Left lung (tissue), 10 donors: ENCODE data around the gene CRYGS. TPM values are rescaled to one million over a fixed set of nuclear protein-coding genes. Genes with fewer than 3 reads are reported as not detected.

Experiments used
- ATAC-seq: fragments of 200-7000 bp; cut with Tn5 transposase; one replicate; pipeline ENCODE4 v1.9.1; 2020; ENCODE audit warnings: moderate library complexity
- DNase-seq, 4 donors: peaks; one replicate each; pipeline ENCODE4 v3.0.0-alpha.2; 2013 to 2020
- H3K27ac ChIP-seq, 2 donors: fragments of 200-600 bp; sonication (generic) in 1 of 2; one replicate each; pipeline versions ENCODE4 v1.5.0 to v1.8.0; 2020 to 2021
- H3K27me3 ChIP-seq, 2 donors: fragments of 200-600 bp; sonication (generic) in 1 of 2; one replicate each; pipeline versions ENCODE4 v1.5.0 to v1.8.0; 2020 to 2021
- H3K36me3 ChIP-seq, 2 donors: fragments of 200-600 bp; sonication (generic) in 1 of 2; one replicate each; pipeline versions ENCODE4 v1.5.0 to v1.8.0; 2020 to 2021
- H3K4me1 ChIP-seq, 2 donors: fragments of 200-600 bp; one replicate each; pipeline ENCODE4 v1.8.0; 2021
- H3K4me3 ChIP-seq, 2 donors: fragments of 200-600 bp; sonication (generic) in 1 of 2; one replicate each; pipeline versions ENCODE4 v1.5.0 to v1.8.0; 2020 to 2021; ENCODE audit warnings: mild to moderate bottlenecking in 1 of 2
- H3K9me3 ChIP-seq, 2 donors: fragments of 200-600 bp; sonication (generic) in 1 of 2; one replicate each; pipeline versions ENCODE4 v1.5.0 to v1.8.0; 2020 to 2021
- intact Hi-C, 2 donors: fragments of 100-400 bp; cut with DNase I; formaldehyde crosslinking; loops; one replicate each; pipeline versions ENCODE4 v1.11.2 to v1.14.2; 2022
- polyA plus RNA-seq, 6 donors: library from polyadenylated mRNA; unstranded; fragments of 120-200 nt; gene quantifications; one replicate each; pipeline ENCODE4 v1.2.1, GENCODE V29; 2013; ENCODE audit not compliant: insufficient read length in 6 of 6
- total RNA-seq, 2 donors: library from RNA; stranded (reverse); fragmentation: NEBNext Ultra II Directional; extraction: Animal tissue kit (Norgen Biotek cat#: 25700); gene quantifications; one replicate each; pipeline ENCODE4 v1.2.1, GENCODE V29; 2021
- TF ChIP-seq, protein P1 (sequence below), 2 donors: fragments of 200-600 bp; sonication (generic) in 1 of 2; IDR thresholded peaks; one replicate each; pipeline versions ENCODE4 v1.5.0 to v1.8.0; 2021; ENCODE audit warnings: antibody characterized with exemption in 2 of 2
- donor health status: DM: no; HTN: yes; CAD: no.
- donor health status: DM: no; HTN: no; CAD: no.

CRYGS gene
- total and polyA plus RNA-seq, 8 donors, result 1.8 to 10.6 (median 9.0) TPM

DNA sequence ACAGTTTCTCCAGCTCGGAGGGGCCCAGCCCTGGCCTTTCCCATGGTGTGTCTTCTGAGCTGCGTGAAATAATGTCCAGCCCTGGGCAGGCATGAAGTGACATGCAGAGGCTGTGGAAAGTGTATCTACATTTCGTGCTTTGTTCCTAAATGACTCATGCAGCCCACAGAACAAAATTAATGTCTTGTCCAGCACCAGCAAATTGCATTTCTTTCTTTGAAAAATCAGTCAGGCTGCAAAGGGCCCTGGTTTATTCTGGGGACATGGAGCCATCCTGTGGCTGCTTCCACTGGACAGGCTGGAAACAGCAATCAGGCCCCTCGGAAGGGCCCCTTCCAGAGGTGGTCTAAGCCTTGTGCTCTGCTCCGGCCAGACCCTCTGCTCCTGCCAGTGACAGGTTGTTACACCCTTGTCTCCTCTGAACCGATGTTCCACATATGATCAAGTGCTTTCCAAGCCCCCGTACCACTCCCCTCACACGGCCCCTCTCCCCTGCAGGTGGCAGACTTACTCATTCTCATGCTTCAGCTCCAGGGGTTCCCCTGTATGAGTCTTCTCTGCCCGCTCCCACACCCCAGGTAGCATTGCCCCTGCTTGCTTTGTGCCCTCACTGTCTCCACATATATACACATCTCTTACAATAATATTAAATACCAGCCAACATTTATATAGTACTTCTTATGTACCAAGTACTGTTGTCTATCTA, 33.7 kb downstream of the CRYGS start:
- H3K9me3 ChIP-seq, result no peaks in the 10 kb centered on the region

DNA sequence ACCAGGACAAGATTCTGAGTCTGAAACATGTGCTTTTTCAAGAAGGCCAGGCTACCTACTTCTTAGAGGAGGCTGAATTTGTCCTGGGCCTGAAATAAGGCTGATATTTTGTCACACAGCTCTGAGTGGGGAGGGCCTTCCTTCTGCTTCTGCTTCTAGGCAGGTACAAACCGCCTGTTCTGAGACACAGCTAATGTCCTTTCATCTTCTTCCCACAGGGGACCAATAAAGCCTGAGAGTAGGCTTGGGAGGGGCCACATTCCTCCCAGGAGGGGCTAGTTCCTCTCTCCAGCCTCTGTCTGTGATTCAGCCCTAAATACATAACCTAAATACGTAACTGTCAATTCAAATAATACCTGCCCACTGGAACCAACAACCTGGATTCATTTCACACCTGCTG, 34.8 kb downstream of the CRYGS start:
- no peak for DNase-seq
- Histone ChIP-seq H3K36me3 (no peaks in the 10 kb centered on the region), H3K27ac (no peak overlapping the region), H3K27me3 (peaks cover 0 to 8% of the 10 kb centered on the region in 2 donors), H3K4me3 (no peak overlapping the region), H3K9me3 (no peaks in the 10 kb centered on the region), H3K4me1 (no peaks in the 10 kb centered on the region)
- TF ChIP-seq, protein P1, sequence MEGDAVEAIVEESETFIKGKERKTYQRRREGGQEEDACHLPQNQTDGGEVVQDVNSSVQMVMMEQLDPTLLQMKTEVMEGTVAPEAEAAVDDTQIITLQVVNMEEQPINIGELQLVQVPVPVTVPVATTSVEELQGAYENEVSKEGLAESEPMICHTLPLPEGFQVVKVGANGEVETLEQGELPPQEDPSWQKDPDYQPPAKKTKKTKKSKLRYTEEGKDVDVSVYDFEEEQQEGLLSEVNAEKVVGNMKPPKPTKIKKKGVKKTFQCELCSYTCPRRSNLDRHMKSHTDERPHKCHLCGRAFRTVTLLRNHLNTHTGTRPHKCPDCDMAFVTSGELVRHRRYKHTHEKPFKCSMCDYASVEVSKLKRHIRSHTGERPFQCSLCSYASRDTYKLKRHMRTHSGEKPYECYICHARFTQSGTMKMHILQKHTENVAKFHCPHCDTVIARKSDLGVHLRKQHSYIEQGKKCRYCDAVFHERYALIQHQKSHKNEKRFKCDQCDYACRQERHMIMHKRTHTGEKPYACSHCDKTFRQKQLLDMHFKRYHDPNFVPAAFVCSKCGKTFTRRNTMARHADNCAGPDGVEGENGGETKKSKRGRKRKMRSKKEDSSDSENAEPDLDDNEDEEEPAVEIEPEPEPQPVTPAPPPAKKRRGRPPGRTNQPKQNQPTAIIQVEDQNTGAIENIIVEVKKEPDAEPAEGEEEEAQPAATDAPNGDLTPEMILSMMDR (IDR thresholded peaks at IDR 0.05), result no peak
- no peak for ATAC-seq
- intact Hi-C loops, result no loop called here

More for the DNA sequence above, 33.7 kb downstream of the CRYGS start:
- H3K4me1 ChIP-seq, result no peaks in the 10 kb centered on the region
- intact Hi-C loops, result no loop called here
- peaks cover 0 to 8% of the 10 kb centered on the region in 2 donors for H3K27me3 ChIP-seq
- ATAC-seq (no peak), DNase-seq (no peak)
- H3K4me3 ChIP-seq, result no peak overlapping the region
- TF ChIP-seq, protein P1 (IDR thresholded peaks at IDR 0.05), result no peak
- H3K27ac ChIP-seq, result no peak overlapping the region
- no peaks in the 10 kb centered on the region for H3K36me3 ChIP-seq

GRCh38 chr3:186506857-186507256, 37.3 kb downstream of the CRYGS start:
- H3K27me3 ChIP-seq, result peaks cover 0 to 5% of the 10 kb centered on the region in 2 donors
- H3K9me3 ChIP-seq, result no peaks in the 10 kb centered on the region
- no peaks in the 10 kb centered on the region for H3K36me3 ChIP-seq
- DNase-seq, result no peak
- no peak for ATAC-seq
- intact Hi-C loops, result no loop called here
- TF ChIP-seq, protein P1 (IDR thresholded peaks at IDR 0.05), result no peak
- H3K4me1 ChIP-seq, result no peaks in the 10 kb centered on the region
- H3K27ac ChIP-seq, result no peak overlapping the region
- no peak overlapping the region for H3K4me3 ChIP-seq

DNA sequence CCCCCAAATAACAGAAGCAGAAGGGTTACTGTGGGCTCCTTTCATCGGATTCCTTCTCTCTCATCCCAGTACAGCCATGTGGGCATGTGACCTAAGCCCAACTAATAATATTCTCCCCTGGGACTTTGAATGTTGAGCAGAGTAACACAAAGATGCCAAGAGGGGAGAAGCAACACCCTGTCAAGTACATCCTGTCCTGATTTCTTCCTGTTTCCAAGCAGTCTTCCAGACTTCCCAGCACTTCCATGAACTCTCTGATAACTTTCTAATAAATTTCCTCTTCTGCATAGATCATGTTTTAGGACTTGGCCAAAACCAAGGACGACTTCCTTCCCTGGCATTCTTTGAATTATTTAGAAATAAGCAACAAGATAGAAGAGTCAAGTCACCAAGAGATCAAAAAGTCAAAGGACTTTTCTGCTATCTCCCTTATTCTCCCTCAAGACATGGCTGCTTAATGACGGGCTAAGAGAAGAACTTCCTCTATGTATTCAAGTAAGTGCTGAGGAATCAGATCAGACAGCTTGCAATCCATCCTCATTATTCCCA, 37.9 kb downstream of the CRYGS start:
- Histone ChIP-seq H3K4me1 (no peaks in the 10 kb centered on the region), H3K27ac (no peak overlapping the region), H3K36me3 (no peaks in the 10 kb centered on the region), H3K4me3 (no peak overlapping the region), H3K9me3 (no peaks in the 10 kb centered on the region), H3K27me3 (no peaks in the 10 kb centered on the region)
- DNase-seq (no peak), ATAC-seq (no peak)
- intact Hi-C loops, result no loop called here
- TF ChIP-seq, protein P1 (IDR thresholded peaks at IDR 0.05), result no peak

DNA sequence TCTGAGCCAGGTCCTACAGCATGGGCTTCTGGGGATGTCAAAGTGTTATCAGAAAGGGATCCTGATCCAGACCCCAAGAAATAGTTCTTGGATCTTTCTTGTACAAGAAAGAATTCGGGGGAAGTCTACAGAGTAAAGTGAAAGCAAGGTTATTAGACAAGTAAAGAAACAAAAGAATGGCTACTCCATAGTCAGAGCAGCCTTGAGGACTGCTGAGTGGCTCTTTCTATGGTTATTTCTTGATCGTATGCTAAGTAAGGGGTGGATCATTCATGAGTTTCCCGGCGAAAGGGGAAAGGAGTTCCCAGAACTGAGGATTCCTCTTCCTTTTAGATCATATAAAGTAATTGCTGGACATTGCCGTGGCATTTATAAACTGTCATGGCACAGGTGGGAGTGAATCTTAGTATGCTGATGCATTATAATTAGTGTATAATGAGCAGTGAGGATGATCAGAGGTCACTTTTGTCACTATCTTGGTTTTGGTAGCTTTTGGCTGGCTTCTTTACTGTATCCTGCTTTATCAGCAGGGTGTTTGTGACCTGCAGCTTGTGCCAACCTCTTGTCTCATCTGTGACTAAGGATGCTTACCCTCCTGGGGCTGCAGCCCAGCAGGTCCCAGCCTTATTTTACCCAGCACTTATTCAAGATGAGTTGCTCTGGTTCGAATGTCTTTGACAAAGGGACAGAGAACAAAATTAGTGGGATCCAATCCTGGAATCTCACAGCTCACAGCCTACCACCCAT, 41.0 kb downstream of the CRYGS start:
- Histone ChIP-seq H3K4me1 (no peaks in the 10 kb centered on the region), H3K36me3 (no peaks in the 10 kb centered on the region), H3K27me3 (no peaks in the 10 kb centered on the region), H3K27ac (no peak overlapping the region), H3K4me3 (no peak overlapping the region), H3K9me3 (peaks cover 0 to 1% of the 10 kb centered on the region in 2 donors)
- ATAC-seq, result no peak
- intact Hi-C loops, result no loop called here
- DNase-seq, result no peak
- TF ChIP-seq, protein P1 (IDR thresholded peaks at IDR 0.05), result no peak
